ENCODE data around the gene PIK3CA.

Gene PIK3CA

GRCh38 chr3:179158336-179159039 lies 10.3 kb downstream of the PIK3CA start:
- DNase-seq, result no peak

GRCh38 chr3:179163503-179163902 lies 15.3 kb downstream of the PIK3CA start:
- DNase-seq, result no peak

- no peak for DNase-seq
These were observed 16.7 kb downstream of the PIK3CA start for GRCh38 chr3:179164857-179165256.

- DNase-seq, result no peak
These were observed 18.5 kb downstream of the PIK3CA start for GRCh38 chr3:179166561-179167201.

GRCh38 chr3:179168918-179169317 lies 20.8 kb downstream of the PIK3CA start:
- no peak for DNase-seq

GRCh38 chr3:179172546-179172945 lies 24.4 kb downstream of the PIK3CA start:
- DNase-seq, result no peak

- no peak for DNase-seq
These were observed 26.2 kb downstream of the PIK3CA start for GRCh38 chr3:179174316-179174715.

GRCh38 chr3:179174898-179175297 lies 26.7 kb downstream of the PIK3CA start:
- no peak for DNase-seq

- no peak for DNase-seq
These were observed 27.2 kb downstream of the PIK3CA start for GRCh38 chr3:179175358-179175757.

GRCh38 chr3:179177611-179178010 lies 29.5 kb downstream of the PIK3CA start:
- no peak for DNase-seq

GRCh38 chr3:179179256-179179655 lies 31.1 kb downstream of the PIK3CA start:
- no peak for DNase-seq

- DNase-seq, result no peak
These were observed 32.0 kb downstream of the PIK3CA start for GRCh38 chr3:179179979-179180759.

- DNase-seq, result no peak
These were observed 32.9 kb downstream of the PIK3CA start for GRCh38 chr3:179181021-179181472.

- DNase-seq, result no peak
These were observed 33.9 kb downstream of the PIK3CA start for GRCh38 chr3:179181993-179182551.

- DNase-seq, result no peak
These were observed 34.7 kb downstream of the PIK3CA start for GRCh38 chr3:179182902-179183301.

GRCh38 chr3:179184826-179185225 lies 36.7 kb downstream of the PIK3CA start:
- DNase-seq, result no peak

GRCh38 chr3:179186426-179186825 lies 38.3 kb downstream of the PIK3CA start:
- no peak for DNase-seq

GRCh38 chr3:179189759-179190158 lies 41.6 kb downstream of the PIK3CA start:
- DNase-seq, result no peak

GRCh38 chr3:179190581-179190980 lies 42.4 kb downstream of the PIK3CA start:
- DNase-seq, result no peak

- no peak for DNase-seq
These were observed 44.4 kb downstream of the PIK3CA start for GRCh38 chr3:179192542-179192941.

GRCh38 chr3:179194931-179195330 lies 46.8 kb downstream of the PIK3CA start:
- no peak for DNase-seq

- no peak for DNase-seq
These were observed 47.9 kb downstream of the PIK3CA start for GRCh38 chr3:179196098-179196497.

- DNase-seq, result no peak
These were observed 48.5 kb downstream of the PIK3CA start for GRCh38 chr3:179196700-179197099.

All from activated T-cell treated with anti-CD3 and anti-CD28 coated beads, Interleukin-2, amount 50 U/mL, for 48 hours (primary cell).